ENCODE data around the gene EPAS1. TPM values are rescaled to one million over a fixed set of nuclear protein-coding genes. Genes with fewer than 3 reads are reported as not detected.

The EPAS1 gene
- total RNA-seq, 2 donors from 2014 or later, result 517 to 667 TPM

- no peaks in the 10 kb centered on the region for H3K27me3 ChIP-seq (replicated peaks; ENCODE audit: insufficient read depth)
- DNase-seq (ENCODE audit: low spot score), result no peak
- no peak for ATAC-seq (ENCODE audit: insufficient number of reproducible peaks, low FRiP score, low read depth)
- H3K4me3 ChIP-seq, result no peak overlapping the region
- no peaks in the 10 kb centered on the region for H3K9me3 ChIP-seq
- peaks cover 11 to 12% of the 10 kb centered on the region in 2 donors for H3K4me1 ChIP-seq (ENCODE audit: control insufficient read depth in 1 of 2, low read depth in 2 of 2)
- no peaks in the 10 kb centered on the region for H3K36me3 ChIP-seq
- TF ChIP-seq CTCF (IDR thresholded peaks at IDR 0.05), result no peak
- no peak overlapping the region for H3K27ac ChIP-seq
Observed at GRCh38 chr2:46273225-46273863, 23.9 kb upstream of the EPAS1 start.

GRCh38 chr2:46273919-46274318 lies 23.3 kb upstream of the EPAS1 start:
- Histone ChIP-seq H3K4me1 (ENCODE audit: control insufficient read depth in 1 of 2, low read depth in 2 of 2) (peaks cover 11 to 12% of the 10 kb centered on the region in 2 donors), H3K27me3 (replicated peaks; ENCODE audit: insufficient read depth) (no peaks in the 10 kb centered on the region), H3K36me3 (no peaks in the 10 kb centered on the region), H3K9me3 (no peaks in the 10 kb centered on the region), H3K27ac (no peak overlapping the region), H3K4me3 (no peak overlapping the region)
- TF ChIP-seq CTCF (IDR thresholded peaks at IDR 0.05), result no peak
- DNase-seq (ENCODE audit: low spot score) (no peak), ATAC-seq (ENCODE audit: insufficient number of reproducible peaks, low FRiP score, low read depth) (no peak)

- no peaks in the 10 kb centered on the region for H3K36me3 ChIP-seq
- H3K27me3 ChIP-seq (replicated peaks; ENCODE audit: insufficient read depth), result no peaks in the 10 kb centered on the region
- DNase-seq (ENCODE audit: low spot score) (no peak), ATAC-seq (ENCODE audit: insufficient number of reproducible peaks, low FRiP score, low read depth) (no peak)
- H3K9me3 ChIP-seq, result no peaks in the 10 kb centered on the region
- no peak for TF ChIP-seq CTCF (IDR thresholded peaks at IDR 0.05)
- no peak overlapping the region for H3K4me3 ChIP-seq
- H3K27ac ChIP-seq, result no peak overlapping the region
- peaks cover 11 to 12% of the 10 kb centered on the region in 2 donors for H3K4me1 ChIP-seq (ENCODE audit: control insufficient read depth in 1 of 2, low read depth in 2 of 2)
Observed at GRCh38 chr2:46274586-46274985, 22.6 kb upstream of the EPAS1 start.

GRCh38 chr2:46275995-46276394 lies 21.2 kb upstream of the EPAS1 start:
- ATAC-seq (ENCODE audit: insufficient number of reproducible peaks, low FRiP score, low read depth), result no peak
- peak overlapping the region in 1 of 2 donors; percentile 19 for H3K27ac ChIP-seq

GRCh38 chr2:46276642-46277041 lies 20.6 kb upstream of the EPAS1 start:
- no peak for TF ChIP-seq CTCF (IDR thresholded peaks at IDR 0.05)
- no peak overlapping the region for H3K4me3 ChIP-seq
- DNase-seq (ENCODE audit: low spot score) (no peak), ATAC-seq (ENCODE audit: insufficient number of reproducible peaks, low FRiP score, low read depth) (no peak)
- peaks cover 5 to 8% of the 10 kb centered on the region in 2 donors for H3K4me1 ChIP-seq (ENCODE audit: control insufficient read depth in 1 of 2, low read depth in 2 of 2)
- H3K9me3 ChIP-seq, result no peaks in the 10 kb centered on the region
- H3K36me3 ChIP-seq, result no peaks in the 10 kb centered on the region
- peak overlapping the region in 1 of 2 donors; percentile 19 for H3K27ac ChIP-seq
- no peaks in the 10 kb centered on the region for H3K27me3 ChIP-seq (replicated peaks; ENCODE audit: insufficient read depth)

More at GRCh38 chr2:46275995-46276394, 21.2 kb upstream of the EPAS1 start:
- no peak for TF ChIP-seq CTCF (IDR thresholded peaks at IDR 0.05)
- H3K4me3 ChIP-seq, result peak overlapping the region; percentile 31
- H3K27me3 ChIP-seq (replicated peaks; ENCODE audit: insufficient read depth), result no peaks in the 10 kb centered on the region
- H3K36me3 ChIP-seq, result no peaks in the 10 kb centered on the region
- H3K9me3 ChIP-seq, result no peaks in the 10 kb centered on the region
- H3K4me1 ChIP-seq (ENCODE audit: control insufficient read depth in 1 of 2, low read depth in 2 of 2), result peaks cover 5 to 8% of the 10 kb centered on the region in 2 donors
- DNase-seq (ENCODE audit: low spot score), result no peak

All from thoracic aorta (tissue), 2 donors.